ENCODE results near the gene ARFGEF2.

ARFGEF2 gene

DNA sequence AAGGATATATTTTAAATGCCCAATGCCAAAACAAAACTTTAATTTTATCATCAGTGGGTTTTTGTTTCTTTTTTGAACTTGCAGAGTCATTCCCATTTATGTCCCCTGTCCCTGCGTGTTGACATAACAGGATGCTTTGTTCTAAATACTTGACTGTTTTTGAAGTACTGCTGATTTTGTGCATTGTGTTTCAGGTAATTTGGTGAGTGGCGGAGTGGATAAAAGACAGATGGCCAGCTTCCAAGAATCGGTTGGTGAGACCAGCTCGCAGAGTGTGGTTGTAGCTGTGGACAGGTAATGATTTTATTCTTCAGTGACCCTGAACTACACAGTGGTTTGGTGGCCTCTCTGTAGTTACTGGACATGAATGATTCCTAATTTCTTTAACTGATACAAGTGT, 74.1 kb downstream of the ARFGEF2 start:
- peaks cover 83% of the 10 kb centered on the region for H3K36me3 ChIP-seq (ENCODE audit: control insufficient read depth, low read length)

DNA sequence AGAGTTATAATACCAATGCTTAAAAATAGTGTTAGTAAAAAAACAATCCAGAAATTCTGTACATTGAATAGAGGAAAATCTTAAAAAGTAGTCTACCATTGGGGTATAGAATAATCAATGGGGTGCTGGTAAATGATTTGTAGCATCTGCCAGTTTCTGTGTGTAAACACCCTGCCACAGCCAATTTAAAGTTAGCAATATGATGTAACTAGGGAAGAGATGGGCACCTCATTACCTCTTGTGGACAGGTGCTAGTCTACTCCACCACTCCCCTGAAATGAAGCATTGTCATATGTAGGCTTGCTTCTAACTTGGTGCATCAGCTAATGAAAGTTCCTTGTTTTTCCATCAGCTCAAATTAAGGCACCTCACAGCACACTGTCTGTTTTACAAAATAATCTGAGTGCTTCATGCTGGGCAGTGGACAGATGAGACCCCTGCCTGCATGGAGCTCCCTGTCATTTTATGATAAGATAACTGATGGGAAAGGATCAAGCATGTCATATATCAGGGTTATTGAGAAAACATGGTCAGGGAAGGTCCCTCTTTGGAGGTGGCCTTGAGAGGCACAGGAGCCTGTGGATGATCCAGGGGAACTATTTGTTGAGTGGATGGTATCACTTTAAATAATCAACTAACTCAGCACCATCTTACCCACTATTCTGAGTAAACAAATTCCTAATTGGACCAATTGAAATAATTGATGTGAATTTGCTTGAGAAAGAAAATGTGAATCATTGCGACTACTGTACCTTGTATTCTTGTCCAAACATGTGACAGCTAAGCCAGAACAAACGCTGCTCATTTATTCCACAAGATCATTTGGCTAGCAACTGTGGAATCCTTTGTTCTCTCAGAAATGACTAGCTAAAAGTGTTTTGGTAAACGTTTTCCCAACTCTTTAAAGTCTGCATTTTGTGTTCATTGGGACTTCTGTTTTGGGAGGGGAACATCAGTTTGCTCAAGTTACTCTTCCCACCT, 78.7 kb downstream of the ARFGEF2 start:
- Histone ChIP-seq H4K20me1 (ENCODE audit: control insufficient read depth, insufficient read depth, low read depth, low read length) (no peaks in the 10 kb centered on the region), H3F3A (ENCODE audit: control insufficient read depth, insufficient read depth) (no peaks in the 10 kb centered on the region), H3K4me1 (ENCODE audit: control insufficient read depth, low read length) (no peaks in the 10 kb centered on the region), H3K36me3 (ENCODE audit: control insufficient read depth, low read length) (peaks cover 47% of the 10 kb centered on the region), H3K79me2 (ENCODE audit: control insufficient read depth, low read length) (no peaks in the 10 kb centered on the region), H3K4me2 (ENCODE audit: low read length) (no peak overlapping the region), H3K9me3 (ENCODE audit: control insufficient read depth, insufficient read depth, low read length) (no peaks in the 10 kb centered on the region), H3K27me3 (ENCODE audit: control insufficient read depth, low read length) (no peaks in the 10 kb centered on the region), H3K4me3 (ENCODE audit: low read length) (no peak overlapping the region), H3K27ac (ENCODE audit: low read depth, low read length) (no peak overlapping the region), H3K9me2 (replicated peaks; ENCODE audit: control insufficient read depth, low read length) (no peaks in the 10 kb centered on the region)
- TF ChIP-seq, protein P1, sequence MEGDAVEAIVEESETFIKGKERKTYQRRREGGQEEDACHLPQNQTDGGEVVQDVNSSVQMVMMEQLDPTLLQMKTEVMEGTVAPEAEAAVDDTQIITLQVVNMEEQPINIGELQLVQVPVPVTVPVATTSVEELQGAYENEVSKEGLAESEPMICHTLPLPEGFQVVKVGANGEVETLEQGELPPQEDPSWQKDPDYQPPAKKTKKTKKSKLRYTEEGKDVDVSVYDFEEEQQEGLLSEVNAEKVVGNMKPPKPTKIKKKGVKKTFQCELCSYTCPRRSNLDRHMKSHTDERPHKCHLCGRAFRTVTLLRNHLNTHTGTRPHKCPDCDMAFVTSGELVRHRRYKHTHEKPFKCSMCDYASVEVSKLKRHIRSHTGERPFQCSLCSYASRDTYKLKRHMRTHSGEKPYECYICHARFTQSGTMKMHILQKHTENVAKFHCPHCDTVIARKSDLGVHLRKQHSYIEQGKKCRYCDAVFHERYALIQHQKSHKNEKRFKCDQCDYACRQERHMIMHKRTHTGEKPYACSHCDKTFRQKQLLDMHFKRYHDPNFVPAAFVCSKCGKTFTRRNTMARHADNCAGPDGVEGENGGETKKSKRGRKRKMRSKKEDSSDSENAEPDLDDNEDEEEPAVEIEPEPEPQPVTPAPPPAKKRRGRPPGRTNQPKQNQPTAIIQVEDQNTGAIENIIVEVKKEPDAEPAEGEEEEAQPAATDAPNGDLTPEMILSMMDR (IDR thresholded peaks at IDR 0.05; ENCODE audit: low read depth, low read length, poor library complexity, severe bottlenecking): no peak
- no peak for TF ChIP-seq EZH2phosphoT487 (IDR thresholded peaks at IDR 0.05; ENCODE audit: borderline replicate concordance, low read length)

More for the DNA sequence above, 74.1 kb downstream of the ARFGEF2 start:
- TF ChIP-seq, protein P1 (IDR thresholded peaks at IDR 0.05; ENCODE audit: low read depth, low read length, poor library complexity, severe bottlenecking): no peak
- TF ChIP-seq EZH2phosphoT487 (IDR thresholded peaks at IDR 0.05; ENCODE audit: borderline replicate concordance, low read length): no peak
- Histone ChIP-seq H3K27ac (ENCODE audit: low read depth, low read length) (no peak overlapping the region), H3K4me3 (ENCODE audit: low read length) (no peak overlapping the region), H4K20me1 (ENCODE audit: control insufficient read depth, insufficient read depth, low read depth, low read length) (no peaks in the 10 kb centered on the region), H3K4me1 (ENCODE audit: control insufficient read depth, low read length) (no peaks in the 10 kb centered on the region), H3K4me2 (ENCODE audit: low read length) (no peak overlapping the region), H3K9me3 (ENCODE audit: control insufficient read depth, insufficient read depth, low read length) (no peaks in the 10 kb centered on the region), H3F3A (ENCODE audit: control insufficient read depth, insufficient read depth) (no peaks in the 10 kb centered on the region), H3K27me3 (ENCODE audit: control insufficient read depth, low read length) (no peaks in the 10 kb centered on the region), H3K9me2 (replicated peaks; ENCODE audit: control insufficient read depth, low read length) (no peaks in the 10 kb centered on the region), H3K79me2 (ENCODE audit: control insufficient read depth, low read length) (no peaks in the 10 kb centered on the region)

DNA sequence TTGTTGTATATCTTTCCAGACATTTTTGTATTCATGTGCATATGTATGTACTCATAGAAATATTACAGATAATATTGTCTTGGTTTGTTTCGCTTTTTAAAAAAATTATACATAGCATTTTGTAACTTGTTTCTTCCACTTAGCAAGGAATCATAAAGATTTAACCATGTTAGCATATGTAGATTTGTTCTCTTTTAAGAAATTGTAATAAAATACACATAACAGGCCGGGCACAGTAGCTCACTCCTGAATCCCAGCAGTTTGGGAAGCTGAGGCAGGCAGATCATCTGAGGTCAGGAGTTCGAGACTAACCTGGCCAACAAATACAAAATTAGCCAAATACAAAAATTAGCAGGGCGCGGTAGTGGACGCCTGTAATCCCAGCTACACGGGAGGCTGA, 80.2 kb downstream of the ARFGEF2 start:
- no peaks in the 10 kb centered on the region for H3K9me2 ChIP-seq (replicated peaks; ENCODE audit: control insufficient read depth, low read length)
- H4K20me1 ChIP-seq (ENCODE audit: control insufficient read depth, insufficient read depth, low read depth, low read length): no peaks in the 10 kb centered on the region
- H3K36me3 ChIP-seq (ENCODE audit: control insufficient read depth, low read length): peaks cover 36% of the 10 kb centered on the region
- no peak overlapping the region for H3K27ac ChIP-seq (ENCODE audit: low read depth, low read length)
- no peaks in the 10 kb centered on the region for H3F3A ChIP-seq (ENCODE audit: control insufficient read depth, insufficient read depth)
- H3K4me1 ChIP-seq (ENCODE audit: control insufficient read depth, low read length): no peaks in the 10 kb centered on the region
- H3K9me3 ChIP-seq (ENCODE audit: control insufficient read depth, insufficient read depth, low read length): no peaks in the 10 kb centered on the region
- H3K27me3 ChIP-seq (ENCODE audit: control insufficient read depth, low read length): no peaks in the 10 kb centered on the region
- TF ChIP-seq EZH2phosphoT487 (IDR thresholded peaks at IDR 0.05; ENCODE audit: borderline replicate concordance, low read length): no peak
- TF ChIP-seq, protein P1 (IDR thresholded peaks at IDR 0.05; ENCODE audit: low read depth, low read length, poor library complexity, severe bottlenecking): no peak
- no peaks in the 10 kb centered on the region for H3K79me2 ChIP-seq (ENCODE audit: control insufficient read depth, low read length)
- no peak overlapping the region for H3K4me3 ChIP-seq (ENCODE audit: low read length)
- H3K4me2 ChIP-seq (ENCODE audit: low read length): no peak overlapping the region
